Cerebellar nuclear complex (tissue), 1 donor: ENCODE data around the gene LRRC39.

Experiments
- DNase-seq, 2 experiments: peaks; one replicate each; lab custom pipeline; 2025; lab: John Stamatoyannopoulos, UW

Gene LRRC39

GRCh38 chr1:100147875-100148274 lies 30.2 kb downstream of the LRRC39 start:
- no peak for DNase-seq

GRCh38 chr1:100146958-100147357 lies 31.1 kb downstream of the LRRC39 start:
- no peak for DNase-seq

- no peak for DNase-seq
These were observed 32.9 kb downstream of the LRRC39 start for GRCh38 chr1:100145116-100145515.

- no peak for DNase-seq
These were observed 35.7 kb downstream of the LRRC39 start for GRCh38 chr1:100142343-100142742.

- DNase-seq, result no peak
These were observed 36.9 kb downstream of the LRRC39 start for GRCh38 chr1:100141192-100141591.

- DNase-seq, result no peak
These were observed 40.5 kb downstream of the LRRC39 start for GRCh38 chr1:100137602-100138001.

GRCh38 chr1:100134872-100135271 lies 43.2 kb downstream of the LRRC39 start:
- no peak for DNase-seq

- DNase-seq, result peak; percentile 28 to 81
These were observed 45.2 kb downstream of the LRRC39 start, which contains the start of the genes SASS6 and TRMT13 for GRCh38 chr1:100132566-100133477. TSS of gene SASS6 (minus strand) at chr1:100132930. CDS start at chr1:100132814, 116 bp downstream. TSS of gene TRMT13 (plus strand) at chr1:100133163. CDS start at chr1:100133169, 6 bp downstream.

- no peak for DNase-seq
These were observed 46.4 kb downstream of the LRRC39 start for GRCh38 chr1:100131623-100132022.

- no peak for DNase-seq
These were observed 47.4 kb downstream of the LRRC39 start for GRCh38 chr1:100130552-100131077.

GRCh38 chr1:100127226-100127625 lies 50.8 kb downstream of the LRRC39 start:
- no peak for DNase-seq

- DNase-seq, result no peak
These were observed 55.9 kb downstream of the LRRC39 start for GRCh38 chr1:100122177-100122576.

- no peak for DNase-seq
These were observed 62.5 kb downstream of the LRRC39 start for GRCh38 chr1:100115524-100115923.

- no peak for DNase-seq
These were observed 68.4 kb downstream of the LRRC39 start for GRCh38 chr1:100109554-100110066.

GRCh38 chr1:100107696-100108095 lies 70.4 kb downstream of the LRRC39 start:
- no peak for DNase-seq

- no peak for DNase-seq
These were observed 76.5 kb downstream of the LRRC39 start for GRCh38 chr1:100101564-100101963.

- no peak for DNase-seq
These were observed 77.9 kb downstream of the LRRC39 start for GRCh38 chr1:100100202-100100601.
